ENCODE results near the gene IL37. TPM values are rescaled to one million over a fixed set of nuclear protein-coding genes. Genes with fewer than 3 reads are reported as not detected.

Gene IL37
- total RNA-seq, 1 donor from 2014 or later, result not detected

DNA sequence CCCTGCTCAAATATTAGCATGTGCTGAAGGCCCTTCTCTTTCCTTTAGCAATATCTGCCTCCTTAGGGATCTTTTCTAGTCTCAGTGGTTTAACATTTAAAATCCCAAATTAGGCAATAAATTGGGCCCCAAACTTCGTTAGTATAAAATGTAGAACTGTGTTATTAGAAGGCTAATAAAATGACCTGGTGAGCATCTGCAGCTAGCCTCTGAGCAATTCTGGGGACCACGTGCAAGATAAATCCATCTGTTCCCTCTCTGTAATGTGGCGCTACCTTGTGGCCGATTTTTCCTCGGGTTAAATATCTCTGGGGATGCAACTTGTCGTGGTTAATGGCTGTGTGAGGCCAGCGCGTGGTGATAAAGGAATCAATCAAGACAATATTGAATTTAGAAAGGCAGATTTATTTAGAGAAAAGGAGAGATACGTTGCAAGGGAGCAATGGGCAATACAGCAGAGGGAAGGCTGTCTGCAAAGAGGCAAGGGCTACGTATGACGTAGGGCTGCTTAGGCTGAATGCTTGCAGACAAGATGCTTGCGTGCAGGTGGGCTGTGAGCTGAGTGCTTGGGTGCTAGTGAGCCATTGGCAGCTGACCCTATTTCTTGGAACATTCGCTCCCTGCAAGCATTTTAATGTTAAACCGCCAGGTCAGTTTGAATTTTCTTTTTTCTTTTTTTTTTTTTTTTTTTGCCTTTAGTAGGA lies 48.3 kb downstream of the IL37 start:
- Mint-ChIP-seq H3K27me3 (ENCODE audit: unreplicated experiment) (no peaks in the 10 kb centered on the region), H3K36me3 (ENCODE audit: low read depth, unreplicated experiment) (no peaks in the 10 kb centered on the region), H3K9me3 (ENCODE audit: unreplicated experiment) (no peaks in the 10 kb centered on the region), H3K4me1 (ENCODE audit: unreplicated experiment) (no peaks in the 10 kb centered on the region), H3K4me3 (ENCODE audit: unreplicated experiment) (no peak overlapping the region), H3K27ac (ENCODE audit: unreplicated experiment) (no peak overlapping the region)
- TF ChIP-seq, protein P1, sequence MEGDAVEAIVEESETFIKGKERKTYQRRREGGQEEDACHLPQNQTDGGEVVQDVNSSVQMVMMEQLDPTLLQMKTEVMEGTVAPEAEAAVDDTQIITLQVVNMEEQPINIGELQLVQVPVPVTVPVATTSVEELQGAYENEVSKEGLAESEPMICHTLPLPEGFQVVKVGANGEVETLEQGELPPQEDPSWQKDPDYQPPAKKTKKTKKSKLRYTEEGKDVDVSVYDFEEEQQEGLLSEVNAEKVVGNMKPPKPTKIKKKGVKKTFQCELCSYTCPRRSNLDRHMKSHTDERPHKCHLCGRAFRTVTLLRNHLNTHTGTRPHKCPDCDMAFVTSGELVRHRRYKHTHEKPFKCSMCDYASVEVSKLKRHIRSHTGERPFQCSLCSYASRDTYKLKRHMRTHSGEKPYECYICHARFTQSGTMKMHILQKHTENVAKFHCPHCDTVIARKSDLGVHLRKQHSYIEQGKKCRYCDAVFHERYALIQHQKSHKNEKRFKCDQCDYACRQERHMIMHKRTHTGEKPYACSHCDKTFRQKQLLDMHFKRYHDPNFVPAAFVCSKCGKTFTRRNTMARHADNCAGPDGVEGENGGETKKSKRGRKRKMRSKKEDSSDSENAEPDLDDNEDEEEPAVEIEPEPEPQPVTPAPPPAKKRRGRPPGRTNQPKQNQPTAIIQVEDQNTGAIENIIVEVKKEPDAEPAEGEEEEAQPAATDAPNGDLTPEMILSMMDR (IDR thresholded peaks at IDR 0.05; ENCODE audit: unreplicated experiment), result peak; percentile 18
- peak; percentile 9 for DNase-seq (ENCODE audit: low spot score)

DNA sequence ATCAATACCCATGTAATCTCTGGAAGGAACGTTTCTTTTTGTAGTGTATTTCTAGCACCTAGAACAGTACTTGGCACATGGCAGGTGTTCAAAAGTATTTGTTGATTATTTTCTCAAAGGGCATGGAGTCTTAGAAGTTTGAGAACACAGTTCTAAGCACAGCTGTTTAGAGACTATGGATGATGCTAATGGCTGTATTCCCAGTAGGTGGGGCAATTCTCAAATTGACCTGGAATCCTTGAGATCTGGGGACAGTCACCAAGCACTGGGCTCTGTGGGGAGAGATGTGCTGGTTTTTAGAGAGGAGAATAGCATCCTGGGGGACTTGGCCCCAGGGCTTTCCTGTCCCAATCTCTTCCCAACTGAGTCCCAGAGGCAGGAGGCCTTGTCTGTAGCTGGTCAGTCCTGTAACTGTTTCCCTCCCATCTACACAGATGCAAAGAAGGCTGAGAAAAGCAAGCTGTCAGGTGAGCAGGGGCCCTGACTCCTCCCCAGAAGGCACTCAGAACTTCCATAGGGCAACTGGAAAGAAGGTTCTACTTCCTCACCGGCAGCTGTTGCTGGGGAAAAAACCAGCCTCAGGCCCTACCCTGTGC lies 49.4 kb downstream of the IL37 start:
- Mint-ChIP-seq H3K27ac (ENCODE audit: unreplicated experiment) (no peak overlapping the region), H3K4me3 (ENCODE audit: unreplicated experiment) (no peak overlapping the region), H3K36me3 (ENCODE audit: low read depth, unreplicated experiment) (no peaks in the 10 kb centered on the region), H3K27me3 (ENCODE audit: unreplicated experiment) (no peaks in the 10 kb centered on the region), H3K4me1 (ENCODE audit: unreplicated experiment) (no peaks in the 10 kb centered on the region), H3K9me3 (ENCODE audit: unreplicated experiment) (no peaks in the 10 kb centered on the region)
- DNase-seq (ENCODE audit: low spot score), result no peak
- TF ChIP-seq, protein P1 (IDR thresholded peaks at IDR 0.05; ENCODE audit: unreplicated experiment), result no peak

DNA sequence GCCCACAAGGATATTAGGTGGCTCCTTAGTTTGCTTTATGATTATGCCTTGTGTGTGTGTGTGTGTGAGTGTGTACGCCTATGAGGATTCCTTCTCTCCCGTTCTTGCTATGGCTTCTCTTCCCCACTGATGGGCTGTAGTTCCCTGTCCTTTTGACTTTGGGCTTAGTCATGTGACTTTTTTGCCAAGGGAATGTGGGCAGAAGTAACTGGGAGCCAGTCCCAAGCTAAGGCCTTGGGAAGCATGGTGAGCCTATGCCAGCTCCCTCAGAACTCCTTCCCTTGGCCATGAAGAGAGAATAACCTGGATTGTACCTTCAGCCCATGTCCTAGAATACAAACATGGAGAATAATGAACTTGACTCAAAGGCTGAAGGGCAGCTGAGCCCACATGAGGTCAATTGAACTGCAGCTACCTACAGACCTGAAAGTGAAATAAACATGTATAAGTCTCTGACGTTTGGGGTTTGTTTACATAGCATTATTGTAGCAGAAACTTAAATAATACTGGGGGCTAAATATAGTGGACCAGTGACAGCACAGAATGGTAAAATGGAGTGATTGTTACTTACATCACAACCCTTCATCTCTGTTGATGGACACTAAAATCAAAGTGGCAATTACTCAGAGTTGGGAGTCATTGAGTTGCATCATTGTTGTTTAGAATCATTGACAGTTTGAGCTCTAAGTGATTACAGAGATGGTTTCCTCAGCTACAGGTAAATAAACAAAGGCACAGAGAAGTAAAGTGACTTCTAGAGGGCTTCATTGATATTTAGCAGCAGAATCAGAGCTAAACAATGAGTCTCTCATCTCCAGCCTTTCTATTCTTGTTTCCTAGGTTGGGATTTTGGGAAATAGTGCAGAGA lies 51.6 kb downstream of the IL37 start:
- Mint-ChIP-seq H3K4me1 (ENCODE audit: unreplicated experiment) (no peaks in the 10 kb centered on the region), H3K4me3 (ENCODE audit: unreplicated experiment) (no peak overlapping the region), H3K36me3 (ENCODE audit: low read depth, unreplicated experiment) (no peaks in the 10 kb centered on the region), H3K9me3 (ENCODE audit: unreplicated experiment) (no peaks in the 10 kb centered on the region), H3K27me3 (ENCODE audit: unreplicated experiment) (no peaks in the 10 kb centered on the region), H3K27ac (ENCODE audit: unreplicated experiment) (no peak overlapping the region)
- no peak for DNase-seq (ENCODE audit: low spot score)
- TF ChIP-seq, protein P1 (IDR thresholded peaks at IDR 0.05; ENCODE audit: unreplicated experiment), result no peak

- Mint-ChIP-seq H3K4me3 (ENCODE audit: unreplicated experiment) (no peak overlapping the region), H3K9me3 (ENCODE audit: unreplicated experiment) (no peaks in the 10 kb centered on the region), H3K27me3 (ENCODE audit: unreplicated experiment) (no peaks in the 10 kb centered on the region), H3K27ac (ENCODE audit: unreplicated experiment) (no peak overlapping the region), H3K4me1 (ENCODE audit: unreplicated experiment) (peaks cover 3% of the 10 kb centered on the region), H3K36me3 (ENCODE audit: low read depth, unreplicated experiment) (no peaks in the 10 kb centered on the region)
- no peak for DNase-seq (ENCODE audit: low spot score)
- TF ChIP-seq, protein P1 (IDR thresholded peaks at IDR 0.05; ENCODE audit: unreplicated experiment), result no peak
Observed at GRCh38 chr2:112967023-112967422, 56.1 kb downstream of the IL37 start.

Other genes with a start within 250 kb of the IL37 start
- not detected for gene NT5DC4, start 190.1 kb upstream of the IL37 start, total RNA-seq (ENCODE audit: unreplicated experiment)
- gene CKAP2L, start 146.6 kb upstream of the IL37 start, total RNA-seq (ENCODE audit: unreplicated experiment), result 5.5 TPM
- gene IL1A, start 126.7 kb upstream of the IL37 start, total RNA-seq (ENCODE audit: unreplicated experiment), result 0.26 TPM
- gene IL1B, start 74.4 kb upstream of the IL37 start, total RNA-seq (ENCODE audit: unreplicated experiment), result not detected
- not detected for gene IL36G, start 66.8 kb downstream of the IL37 start, total RNA-seq (ENCODE audit: unreplicated experiment)
- not detected for gene IL36A, start 94.3 kb downstream of the IL37 start, total RNA-seq (ENCODE audit: unreplicated experiment)
- not detected for gene IL36B, start 141.7 kb downstream of the IL37 start, total RNA-seq (ENCODE audit: unreplicated experiment)
- not detected for gene IL36RN, start 148.0 kb downstream of the IL37 start, total RNA-seq (ENCODE audit: unreplicated experiment)
- gene IL1F10, start 156.8 kb downstream of the IL37 start, total RNA-seq (ENCODE audit: unreplicated experiment), result not detected
- not detected for gene IL1RN, start 216.4 kb downstream of the IL37 start, total RNA-seq (ENCODE audit: unreplicated experiment)

All from endothelial cell (in vitro differentiated cells).